DOHH2 (cell line): ENCODE measurements around the gene E2F2.

Experiments used
- CTCF ChIP-seq: fragments of 200-600 bp; sonication (generic); IDR thresholded peaks from one replicate; pipeline ENCODE4 v1.5.1; 2014; ENCODE audit warnings: antibody characterized with exemption, mild to moderate bottlenecking, low read depth, low read length; ENCODE audit not compliant: poor library complexity, severe bottlenecking
- EZH2phosphoT487 ChIP-seq: fragments of 200-600 bp; sonication (generic); IDR thresholded peaks from 2 replicates; pipeline ENCODE4 v1.6.1; 2017; ENCODE audit warnings: borderline replicate concordance, mild to moderate bottlenecking, antibody characterized with exemption, low read length, moderate library complexity, mixed read lengths

- TF ChIP-seq CTCF (no peak), EZH2phosphoT487 (no peak)
These were observed 6.9 kb downstream of the E2F2 start for GRCh38 chr1:23524163-23524562.
